HCT116 (cell line): ENCODE data around the gene COL23A1. TPM values are rescaled to one million over a fixed set of nuclear protein-coding genes. Genes with fewer than 3 reads are reported as not detected.

Experiments
- ATAC-seq: fragments of 200-7000 bp; cut with Tn5 transposase; 2 replicates; pipeline ENCODE4 v1.9.1; 2020; ENCODE audit warnings: mild to moderate bottlenecking, moderate library complexity
- BruUV-seq: library from RNA; stranded (reverse); fragments of 400-500 nt; replicated peaks from 2 replicates; lab custom pipeline; 2021; lab: Mats Ljungman, UMichigan
- CTCF ChIA-PET: fragments of 300-600 bp; sonication (Branson Sonifier 250); formaldehyde crosslinking; loops from one replicate; lab custom pipeline; 2021; ENCODE audit warnings: antibody characterized with exemption; lab: Charles Lee
- POLR2A ChIA-PET: fragments of 300-600, 350-600 bp; sonication (Branson Sonifier 250); formaldehyde crosslinking; loops from one replicate; lab custom pipeline; 2021; ENCODE audit warnings: antibody characterized with exemption; lab: Charles Lee
- RAD21 ChIA-PET, 2 experiments: fragments of 300-600 bp; sonication (Branson Sonifier 250); formaldehyde crosslinking; loops; one replicate each; lab custom pipeline; 2023; ENCODE audit warnings: low total read pairs in 2 of 2; ENCODE audit not compliant: uncharacterized antibody in 2 of 2, unreplicated experiment in 2 of 2, low non-redundant PET in 1 of 2; lab: Charles Lee
- DNase-seq: peaks from one replicate; pipeline ENCODE4 v3.0.0-alpha.2; 2010; ENCODE audit warnings: low read depth, low spot score
- H2AFZ ChIP-seq: fragments of 200-600 bp; shearing (Covaris generic), sonication (generic); 2 replicates; pipeline ENCODE4 v1.6.1; 2017; ENCODE audit warnings: low read depth, mixed run types, mixed read lengths, antibody characterized with exemption, low read length; ENCODE audit not compliant: poor library complexity, severe bottlenecking
- H3K27ac ChIP-seq: 2 replicates; pipeline ENCODE4 v1.5.1; 2012; ENCODE audit warnings: low read depth, low read length
- H3K27me3 ChIP-seq: fragments of 200-600 bp; sonication (generic); 2 replicates; pipeline ENCODE4 v1.6.1; 2016; ENCODE audit warnings: mixed run types, low read length, mixed read lengths; ENCODE audit not compliant: insufficient read depth
- H3K36me3 ChIP-seq, 2 experiments: fragments of 200-500 bp in 1 of 2; fragments of 200-600 bp in 1 of 2; sonication (Bioruptor generic) in 1 of 2; sonication (generic) in 1 of 2; 2 replicates each; pipeline versions ENCODE4 v1.5.1 to v1.6.1; 2014 to 2016; ENCODE audit warnings: low read length in 2 of 2, inconsistent platforms in 1 of 2, mixed read lengths in 1 of 2, mixed run types in 1 of 2; ENCODE audit not compliant: insufficient read depth in 2 of 2, control insufficient read depth in 1 of 2
- H3K4me1 ChIP-seq, 2 experiments: fragments of 200-600 bp in 1 of 2; sonication (generic) in 1 of 2; 2 replicates each; pipeline versions ENCODE4 v1.5.1 to v1.6.1; 2012 to 2017; ENCODE audit warnings: low read length in 2 of 2, inconsistent platforms in 1 of 2, mild to moderate bottlenecking in 1 of 2, mixed read lengths in 1 of 2, mixed run types in 1 of 2, moderate library complexity in 1 of 2; ENCODE audit not compliant: insufficient read depth in 2 of 2, control insufficient read depth in 1 of 2
- H3K4me2 ChIP-seq: fragments of 200-600 bp; sonication (generic); 2 replicates; pipeline ENCODE4 v1.6.1; 2017; ENCODE audit warnings: mixed run types, low read length, mixed read lengths
- H3K4me3 ChIP-seq, 2 experiments: fragments of 200-600 bp in 1 of 2; sonication (generic) in 1 of 2; replicated peaks in 1 of 2; 2 replicates each; pipeline ENCODE4 v1.5.1; 2011 to 2016; ENCODE audit warnings: low read length in 2 of 2, control low read depth in 1 of 2, low read depth in 1 of 2, mild to moderate bottlenecking in 1 of 2, mixed read lengths in 1 of 2, mixed run types in 1 of 2
- H3K79me2 ChIP-seq: fragments of 200-600 bp; sonication (generic); 2 replicates; pipeline ENCODE4 v1.6.1; 2017; ENCODE audit warnings: mild to moderate bottlenecking, mixed run types, low read length, moderate library complexity, mixed read lengths; ENCODE audit not compliant: insufficient read depth
- H3K9ac ChIP-seq: fragments of 200-600 bp; sonication (generic); 2 replicates; pipeline ENCODE4 v1.6.1; 2016; ENCODE audit warnings: low read length, mixed read lengths
- H3K9me2 ChIP-seq: fragments of 200-600 bp; sonication (generic), shearing (Covaris generic); 2 replicates; pipeline ENCODE4 v1.6.1; 2017; ENCODE audit warnings: mixed run types, mild to moderate bottlenecking, moderate library complexity; ENCODE audit not compliant: insufficient read depth
- H3K9me3 ChIP-seq, 2 experiments: fragments of 200-500 bp in 1 of 2; fragments of 200-600 bp in 1 of 2; sonication (Bioruptor generic) in 1 of 2; sonication (generic) in 1 of 2; 2 replicates each; pipeline ENCODE4 v1.6.1; 2014 to 2017; ENCODE audit warnings: low read length in 2 of 2, mixed read lengths in 2 of 2, inconsistent platforms in 1 of 2, low read depth in 1 of 2, mild to moderate bottlenecking in 1 of 2, mixed run types in 1 of 2, moderate library complexity in 1 of 2; ENCODE audit not compliant: control insufficient read depth in 1 of 2, insufficient read depth in 1 of 2
- H4K20me1 ChIP-seq: fragments of 200-600 bp; sonication (generic), shearing (Covaris generic); 2 replicates; pipeline ENCODE4 v1.6.1; 2017; ENCODE audit warnings: mixed run types, mild to moderate bottlenecking, moderate library complexity; ENCODE audit not compliant: insufficient read depth
- CTCF ChIP-seq, 3 experiments: fragments of 200-600 bp in 1 of 3; sonication (generic) in 1 of 3; IDR thresholded peaks in 2 of 3; conservative IDR thresholded peaks in 1 of 3; 2 replicates each; pipeline ENCODE4 v1.5.1; 2012 to 2017; ENCODE audit warnings: low read depth in 2 of 3, low read length in 2 of 3, antibody characterized with exemption in 1 of 3, borderline replicate concordance in 1 of 3, control low read depth in 1 of 3, mild to moderate bottlenecking in 1 of 3, mixed read lengths in 1 of 3, mixed run types in 1 of 3, moderate library complexity in 1 of 3; ENCODE audit not compliant: insufficient read depth in 1 of 3
- EZH2 ChIP-seq: fragments of 200-600 bp; sonication (generic); IDR thresholded peaks from 2 replicates; pipeline ENCODE4 v1.6.1; 2017; ENCODE audit warnings: antibody characterized with exemption, mixed run types
- POLR2AphosphoS5 ChIP-seq: IDR thresholded peaks from 2 replicates; pipeline ENCODE4 v1.6.1; 2011; ENCODE audit warnings: mild to moderate bottlenecking, low read depth, low read length, moderate library complexity
- RAD21 ChIP-seq: IDR thresholded peaks from 2 replicates; pipeline ENCODE4 v1.6.1; 2012; ENCODE audit warnings: low read depth, mild to moderate bottlenecking
- TCF7L2 ChIP-seq: IDR thresholded peaks from 2 replicates; pipeline ENCODE4 v1.7.0; 2011; ENCODE audit warnings: borderline replicate concordance, inconsistent platforms; ENCODE audit not compliant: insufficient read depth, insufficient read length; ENCODE audit errors: extremely low read depth
- YY1 ChIP-seq: IDR thresholded peaks from 2 replicates; pipeline ENCODE4 v1.6.1; 2011; ENCODE audit warnings: low read length, low read depth, moderate library complexity, mild to moderate bottlenecking; ENCODE audit not compliant: insufficient replicate concordance; ENCODE audit errors: extremely low read depth
- ZNF274 ChIP-seq: fragments of 200-500 bp; sonication (Bioruptor generic); IDR thresholded peaks from 2 replicates; pipeline ENCODE4 v1.6.1; 2014; ENCODE audit warnings: mild to moderate bottlenecking, low read depth, low read length, inconsistent platforms
- intact Hi-C: fragments of 100-400 bp; cut with micrococcal nuclease; formaldehyde crosslinking; loops from 2 replicates; pipeline ENCODE4 v1.10.0; 2022
- total RNA-seq: library from RNA; stranded (reverse); gene quantifications from one replicate; pipeline ENCODE4 v1.2.1, GENCODE V29; 2021; ENCODE audit not compliant: unreplicated experiment
- TF ChIP-seq, protein P1 (sequence below): IDR thresholded peaks from 2 replicates; pipeline ENCODE4 v1.6.1; 2012; ENCODE audit warnings: low read depth

The COL23A1 gene
- total RNA-seq, 1 experiment from 2014 or later, result not detected

GRCh38 chr5:178483620-178484019 lies 106.6 kb downstream of the COL23A1 start:
- Histone ChIP-seq H3K9me3 (no peaks in the 10 kb centered on the region), H3K4me3 (no peak overlapping the region), H3K4me2 (no peak overlapping the region), H3K9ac (no peak overlapping the region), H3K36me3 (no peaks in the 10 kb centered on the region), H2AFZ (no peak overlapping the region), H3K9me2 (no peaks in the 10 kb centered on the region), H3K27ac (no peak overlapping the region), H3K79me2 (no peaks in the 10 kb centered on the region), H3K27me3 (0 out of 2 replicates have a peak, but pooled peaks cover 4% of the 10 kb centered on the region), H4K20me1 (no peaks in the 10 kb centered on the region), H3K4me1 (no peaks in the 10 kb centered on the region)
- intact Hi-C loops, result no loop called here
- ATAC-seq, result no peak
- no TSS peak for BruUV-seq
- ChIA-PET RAD21 (no interaction called here), POLR2A (no interaction called here), CTCF (no interaction called here)
- TF ChIP-seq, protein P1, sequence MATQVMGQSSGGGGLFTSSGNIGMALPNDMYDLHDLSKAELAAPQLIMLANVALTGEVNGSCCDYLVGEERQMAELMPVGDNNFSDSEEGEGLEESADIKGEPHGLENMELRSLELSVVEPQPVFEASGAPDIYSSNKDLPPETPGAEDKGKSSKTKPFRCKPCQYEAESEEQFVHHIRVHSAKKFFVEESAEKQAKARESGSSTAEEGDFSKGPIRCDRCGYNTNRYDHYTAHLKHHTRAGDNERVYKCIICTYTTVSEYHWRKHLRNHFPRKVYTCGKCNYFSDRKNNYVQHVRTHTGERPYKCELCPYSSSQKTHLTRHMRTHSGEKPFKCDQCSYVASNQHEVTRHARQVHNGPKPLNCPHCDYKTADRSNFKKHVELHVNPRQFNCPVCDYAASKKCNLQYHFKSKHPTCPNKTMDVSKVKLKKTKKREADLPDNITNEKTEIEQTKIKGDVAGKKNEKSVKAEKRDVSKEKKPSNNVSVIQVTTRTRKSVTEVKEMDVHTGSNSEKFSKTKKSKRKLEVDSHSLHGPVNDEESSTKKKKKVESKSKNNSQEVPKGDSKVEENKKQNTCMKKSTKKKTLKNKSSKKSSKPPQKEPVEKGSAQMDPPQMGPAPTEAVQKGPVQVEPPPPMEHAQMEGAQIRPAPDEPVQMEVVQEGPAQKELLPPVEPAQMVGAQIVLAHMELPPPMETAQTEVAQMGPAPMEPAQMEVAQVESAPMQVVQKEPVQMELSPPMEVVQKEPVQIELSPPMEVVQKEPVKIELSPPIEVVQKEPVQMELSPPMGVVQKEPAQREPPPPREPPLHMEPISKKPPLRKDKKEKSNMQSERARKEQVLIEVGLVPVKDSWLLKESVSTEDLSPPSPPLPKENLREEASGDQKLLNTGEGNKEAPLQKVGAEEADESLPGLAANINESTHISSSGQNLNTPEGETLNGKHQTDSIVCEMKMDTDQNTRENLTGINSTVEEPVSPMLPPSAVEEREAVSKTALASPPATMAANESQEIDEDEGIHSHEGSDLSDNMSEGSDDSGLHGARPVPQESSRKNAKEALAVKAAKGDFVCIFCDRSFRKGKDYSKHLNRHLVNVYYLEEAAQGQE, result no peak
- DNase-seq, result no peak

DNA sequence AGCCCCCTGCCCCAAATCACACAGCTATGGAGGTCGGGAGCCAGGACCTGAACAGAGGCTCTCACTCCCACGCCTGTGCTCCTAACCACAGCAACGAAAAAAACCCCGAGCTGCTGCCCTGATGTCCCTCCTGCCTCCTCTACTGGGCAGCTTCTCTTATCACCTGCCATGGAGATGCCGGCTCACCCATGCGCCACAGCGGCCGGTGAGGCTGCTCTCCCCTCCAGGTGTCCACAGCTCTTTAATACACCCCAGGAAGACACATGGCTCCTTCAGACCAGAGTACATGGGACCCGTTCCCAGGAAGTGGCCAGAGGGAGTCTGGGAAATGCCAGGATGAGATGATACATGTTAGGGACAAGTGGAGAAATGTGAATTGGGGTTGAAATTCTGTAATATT lies 110.9 kb downstream of the COL23A1 start:
- peaks cover 0 to 2% of the 10 kb centered on the region in 2 experiments; a peak in 1 of 4 replicates for H3K4me1 ChIP-seq
- no peaks in the 10 kb centered on the region for H4K20me1 ChIP-seq
- intact Hi-C loops, result no loop called here
- H3K27ac ChIP-seq, result no peak overlapping the region
- CTCF ChIA-PET, result no interaction called here
- DNase-seq, result no peak
- no peaks in the 10 kb centered on the region for H3K27me3 ChIP-seq
- no peaks in the 10 kb centered on the region for H3K36me3 ChIP-seq
- no peaks in the 10 kb centered on the region for H3K9me3 ChIP-seq
- H2AFZ ChIP-seq, result no peak overlapping the region
- H3K4me3 ChIP-seq, result no peak overlapping the region
- RAD21 ChIA-PET, result no interaction called here
- H3K4me2 ChIP-seq, result no peak overlapping the region
- BruUV-seq, result no TSS peak
- ATAC-seq, result no peak
- H3K9ac ChIP-seq, result no peak overlapping the region
- H3K9me2 ChIP-seq, result no peaks in the 10 kb centered on the region
- no peaks in the 10 kb centered on the region for H3K79me2 ChIP-seq
- POLR2A ChIA-PET, result no interaction called here
- no peak for TF ChIP-seq POLR2AphosphoS5
- TF ChIP-seq EZH2, result no peak
- no peak for TF ChIP-seq TCF7L2
- TF ChIP-seq, protein P1, result no peak
- no peak for TF ChIP-seq CTCF (IDR thresholded peaks at IDR 0.05 in 2 of 3, conservative IDR thresholded peaks at IDR 0.05 in 1 of 3; ENCODE audit: borderline replicate concordance in 1 of 3, insufficient read depth in 1 of 3, low read depth in 2 of 3, low read length in 2 of 3)
- no peak for TF ChIP-seq ZNF274
- TF ChIP-seq RAD21, result no peak
- TF ChIP-seq YY1, result no peak
